SK-N-MC (cell line): ENCODE results near the gene AKR1C4.

Source experiments
- EZH2 ChIP-seq: fragments of 200-600 bp; sonication (generic); IDR thresholded peaks from one replicate; pipeline ENCODE4 v1.6.1; 2017; ENCODE audit warnings: antibody characterized with exemption
- FOXP2 ChIP-seq: optimal IDR thresholded peaks from 2 replicates; pipeline ENCODE3; 2011; ENCODE audit warnings: mild to moderate bottlenecking, moderate library complexity; ENCODE audit not compliant: insufficient read depth; ENCODE audit errors: extremely low read length, control extremely low read depth
- POLR2AphosphoS5 ChIP-seq: IDR thresholded peaks from 2 replicates; pipeline ENCODE4 v1.6.1; 2012; ENCODE audit warnings: mild to moderate bottlenecking, low read depth, low read length, borderline replicate concordance

DNA sequence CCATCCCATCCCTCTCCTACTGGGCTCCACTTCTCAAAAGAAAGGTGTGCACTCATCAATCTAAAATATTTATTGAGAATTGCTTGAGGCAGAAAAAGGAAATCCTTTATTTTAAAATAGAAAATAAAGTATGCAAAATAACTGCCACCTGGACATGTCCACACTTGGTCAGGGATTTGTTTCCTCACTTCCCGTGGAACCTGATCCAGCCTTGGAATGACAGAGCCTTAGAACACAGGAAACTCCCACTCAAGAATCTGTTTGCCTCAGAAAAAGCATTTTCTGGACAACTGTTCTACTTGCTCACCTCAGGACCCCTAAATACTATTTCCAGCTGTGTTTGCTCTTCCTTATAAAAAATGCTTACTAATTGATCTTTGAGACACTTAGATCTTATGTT, 40.7 kb upstream of the AKR1C4 start:
- TF ChIP-seq EZH2 (no peak), POLR2AphosphoS5 (no peak), FOXP2 (no peak)
